IMR-90 (cell line): ENCODE data around the gene RBFOX1. TPM values are rescaled to one million over a fixed set of nuclear protein-coding genes. Genes with fewer than 3 reads are reported as not detected.

Experiments
- ATAC-seq: fragments of 200-7000 bp; cut with Tn5 transposase; 2 replicates; pipeline ENCODE4 v1.9.1; 2020; ENCODE audit warnings: low read depth, mild to moderate bottlenecking, moderate library complexity
- BruUV-seq: library from RNA; stranded (reverse); fragments of 400-500 nt; replicated peaks from 2 replicates; lab custom pipeline; 2021; lab: Mats Ljungman, UMichigan
- CTCF ChIA-PET: fragments of 300-600 bp; formaldehyde crosslinking; extraction: SDS; loops from one replicate; lab custom pipeline; 2021; ENCODE audit warnings: antibody characterized with exemption; lab: Yijun Ruan, JAX
- POLR2A ChIA-PET: fragments of 300-600 bp; sonication (Branson Sonifier 250); formaldehyde crosslinking; loops from one replicate; lab custom pipeline; 2022; ENCODE audit warnings: antibody characterized with exemption; ENCODE audit not compliant: unreplicated experiment; lab: Charles Lee
- DNase-seq: peaks from one replicate; pipeline ENCODE4 v3.0.0; 2013
- H2AFZ ChIP-seq: replicated peaks from 2 replicates; pipeline ENCODE3; 2013; ENCODE audit warnings: low read length, mild to moderate bottlenecking; ENCODE audit not compliant: poor library complexity
- H2AK5ac ChIP-seq: 2 replicates; pipeline ENCODE4 v1.6.1; 2013; ENCODE audit warnings: low read depth, low read length, inconsistent platforms
- H2AK9ac ChIP-seq: replicated peaks from 2 replicates; pipeline ENCODE3; 2013; ENCODE audit warnings: mild to moderate bottlenecking, low read depth, low read length, moderate library complexity; ENCODE audit not compliant: poor library complexity
- H2BK120ac ChIP-seq: 2 replicates; pipeline ENCODE4 v1.6.1; 2013; ENCODE audit warnings: low read depth, low read length, inconsistent platforms
- H2BK15ac ChIP-seq: 3 replicates; pipeline ENCODE4 v1.6.1; 2013; ENCODE audit warnings: low read depth, low read length, inconsistent platforms
- H2BK20ac ChIP-seq: 2 replicates; pipeline ENCODE4 v1.6.1; 2013; ENCODE audit warnings: low read depth, mild to moderate bottlenecking, inconsistent platforms, low read length, moderate library complexity
- H2BK5ac ChIP-seq: 2 replicates; pipeline ENCODE4 v1.6.1; 2013; ENCODE audit warnings: mild to moderate bottlenecking, low read depth, low read length, inconsistent platforms; ENCODE audit not compliant: poor library complexity, severe bottlenecking
- H3K14ac ChIP-seq: replicated peaks from 2 replicates; pipeline ENCODE4 v1.6.1; 2013; ENCODE audit warnings: low read depth, low read length, inconsistent platforms
- H3K18ac ChIP-seq: 2 replicates; pipeline ENCODE4 v1.6.1; 2013; ENCODE audit warnings: low read depth, low read length, control low read depth
- H3K23ac ChIP-seq: 2 replicates; pipeline ENCODE4 v1.6.1; 2013; ENCODE audit warnings: low read depth, low read length, inconsistent platforms
- H3K27ac ChIP-seq: 2 replicates; pipeline ENCODE4 v1.5.1; 2013; ENCODE audit warnings: mild to moderate bottlenecking, control low read depth, low read length; ENCODE audit not compliant: insufficient read depth
- H3K27me3 ChIP-seq: 2 replicates; pipeline ENCODE4 v1.6.1; 2013; ENCODE audit warnings: low read length; ENCODE audit not compliant: control insufficient read depth, insufficient read depth
- H3K36me3 ChIP-seq: 2 replicates; pipeline ENCODE4 v1.6.1; 2013; ENCODE audit warnings: low read length, mixed read lengths; ENCODE audit not compliant: control insufficient read depth, insufficient read depth
- H3K4ac ChIP-seq: 2 replicates; pipeline ENCODE4 v1.6.1; 2013; ENCODE audit warnings: low read depth, low read length, inconsistent platforms
- H3K4me1 ChIP-seq: 2 replicates; pipeline ENCODE4 v1.6.1; 2013; ENCODE audit warnings: low read length, mixed read lengths; ENCODE audit not compliant: control insufficient read depth, insufficient read depth
- H3K4me2 ChIP-seq: 2 replicates; pipeline ENCODE4 v1.6.1; 2013; ENCODE audit warnings: low read depth, mild to moderate bottlenecking, control low read depth, low read length, moderate library complexity
- H3K4me3 ChIP-seq: 2 replicates; pipeline ENCODE4 v1.5.1; 2013; ENCODE audit warnings: low read depth, mild to moderate bottlenecking, control low read depth, low read length, moderate library complexity; ENCODE audit not compliant: insufficient read depth
- H3K56ac ChIP-seq: 2 replicates; pipeline ENCODE4 v1.6.1; 2013; ENCODE audit warnings: low read length, inconsistent platforms; ENCODE audit not compliant: insufficient read depth; ENCODE audit errors: extremely low read depth
- H3K79me1 ChIP-seq, 2 experiments: 2 replicates each; pipeline ENCODE4 v1.6.1; 2013; ENCODE audit warnings: low read length in 2 of 2, inconsistent platforms in 1 of 2, low read depth in 1 of 2
- H3K9ac ChIP-seq: 2 replicates; pipeline ENCODE4 v1.6.1; 2013; ENCODE audit warnings: low read depth, low read length, control low read depth
- H3K9me1 ChIP-seq: 2 replicates; pipeline ENCODE4 v1.6.1; 2013; ENCODE audit warnings: low read length, inconsistent platforms; ENCODE audit not compliant: insufficient read depth
- H3K9me3 ChIP-seq: 2 replicates; pipeline ENCODE4 v1.6.1; 2013; ENCODE audit warnings: low read length; ENCODE audit not compliant: control insufficient read depth, insufficient read depth
- H4K20me1 ChIP-seq: 2 replicates; pipeline ENCODE4 v1.6.1; 2013; ENCODE audit warnings: low read length, inconsistent platforms; ENCODE audit not compliant: insufficient read depth
- H4K5ac ChIP-seq: 2 replicates; pipeline ENCODE4 v1.6.1; 2013; ENCODE audit warnings: mild to moderate bottlenecking, low read depth, low read length, control low read depth
- H4K8ac ChIP-seq, 2 experiments: 2 replicates each; pipeline ENCODE4 v1.6.1; 2013; ENCODE audit warnings: low read depth in 2 of 2, low read length in 2 of 2, control low read depth in 1 of 2, inconsistent platforms in 1 of 2
- H4K91ac ChIP-seq: 2 replicates; pipeline ENCODE4 v1.6.1; 2013; ENCODE audit warnings: low read depth, low read length, inconsistent platforms; ENCODE audit not compliant: insufficient read depth
- BHLHE40 ChIP-seq: fragments of 150-350 bp; IDR thresholded peaks from 2 replicates; pipeline ENCODE4 v1.6.1; 2016; ENCODE audit warnings: mild to moderate bottlenecking, low read depth, low read length
- CEBPB ChIP-seq: IDR thresholded peaks from 2 replicates; pipeline ENCODE4 v1.6.1; 2012; ENCODE audit warnings: low read depth, low read length, improper control_type of control experiment
- CHD1 ChIP-seq: IDR thresholded peaks from 2 replicates; pipeline ENCODE4 v1.6.1; 2012; ENCODE audit warnings: low read depth, low read length, improper control_type of control experiment
- FOS ChIP-seq: fragments of 150-350 bp; IDR thresholded peaks from 2 replicates; pipeline ENCODE4 v1.6.1; 2016; ENCODE audit warnings: low read depth, low read length
- MAFK ChIP-seq: IDR thresholded peaks from 2 replicates; pipeline ENCODE4 v1.6.1; 2012; ENCODE audit warnings: low read depth, low read length, improper control_type of control experiment
- MAZ ChIP-seq: IDR thresholded peaks from 2 replicates; pipeline ENCODE4 v1.6.1; 2012; ENCODE audit warnings: low read depth, mild to moderate bottlenecking, low read length, improper control_type of control experiment, moderate library complexity, borderline replicate concordance
- MXI1 ChIP-seq: IDR thresholded peaks from 2 replicates; pipeline ENCODE4 v1.6.1; 2012; ENCODE audit warnings: low read depth, mild to moderate bottlenecking, low read length, moderate library complexity, borderline replicate concordance
- NFE2L2 ChIP-seq: fragments of 150-350 bp; IDR thresholded peaks from 2 replicates; pipeline ENCODE4 v1.6.1; 2016; ENCODE audit warnings: low read depth, mild to moderate bottlenecking, low read length
- POLR2A ChIP-seq: IDR thresholded peaks from 2 replicates; pipeline ENCODE4 v1.6.1; 2012; ENCODE audit warnings: mild to moderate bottlenecking, low read depth, low read length
- RAD21 ChIP-seq: IDR thresholded peaks from 2 replicates; pipeline ENCODE4 v1.6.1; 2012; ENCODE audit warnings: low read length, improper control_type of control experiment
- RCOR1 ChIP-seq: IDR thresholded peaks from 2 replicates; pipeline ENCODE4 v1.6.1; 2012; ENCODE audit warnings: mild to moderate bottlenecking, low read length, improper control_type of control experiment; ENCODE audit not compliant: insufficient replicate concordance
- RFX5 ChIP-seq: IDR thresholded peaks from 2 replicates; pipeline ENCODE4 v1.8.0; 2012; ENCODE audit warnings: low read depth, mild to moderate bottlenecking, low read length, moderate library complexity
- SMC3 ChIP-seq: fragments of 150-350 bp; IDR thresholded peaks from 2 replicates; pipeline ENCODE4 v1.6.1; 2016; ENCODE audit warnings: low read depth, mild to moderate bottlenecking, antibody characterized with exemption, low read length, moderate library complexity
- WGBS, 2 experiments: methylation state at CpG; one replicate each; pipeline versions ENCODE4 v1.1.5 to v1.1.7; 2013; ENCODE audit warnings: missing lambda C conversion rate in 2 of 2; ENCODE audit not compliant: insufficient read length in 1 of 2; ENCODE audit errors: extremely low coverage in 2 of 2; 5-methylcytosine and 5-hydroxymethylcytosine counted together
- dilution Hi-C: fragments of 300-500 bp; cut with HindIII; formaldehyde crosslinking; loops from one replicate; pipeline ENCODE4 v1.14.3; 2018; ENCODE audit warnings: low sequenced_read_pairs; ENCODE audit not compliant: unreplicated experiment
- in situ Hi-C: fragments of 300-500 bp; cut with MboI; formaldehyde crosslinking; loops from 3 replicates; pipeline ENCODE4 v1.14.3; 2019; ENCODE audit warnings: low sequenced_read_pairs, inconsistent platforms, mixed read lengths
- intact Hi-C: fragments of 100-400 bp; cut with micrococcal nuclease; formaldehyde crosslinking; loops from 2 replicates; pipeline ENCODE4 v1.10.0; 2022
- polyA plus RNA-seq, 3 experiments: library from polyadenylated mRNA; depleted of rRNA; stranded (reverse); fragments of >200 nt; gene quantifications; 2 replicates each; pipeline ENCODE4 v1.2.3, GENCODE V29; 2012; ENCODE audit warnings: low replicate concordance in 1 of 3
- total RNA-seq: library from RNA; depleted of rRNA; stranded (reverse); fragments of >200 nt; gene quantifications from 2 replicates; pipeline ENCODE4 v1.2.3, GENCODE V29; 2012
- TF ChIP-seq, protein P1 (sequence below): fragments of 150-350 bp; IDR thresholded peaks from 2 replicates; pipeline ENCODE4 v1.6.1; 2017; ENCODE audit warnings: mild to moderate bottlenecking, antibody characterized with exemption, low read length, low read depth
- TF ChIP-seq, protein P2 (sequence below): conservative IDR thresholded peaks from 2 replicates; pipeline ENCODE4 v1.5.1; 2012; ENCODE audit warnings: mild to moderate bottlenecking, low read depth, low read length, improper control_type of control experiment
- TF ChIP-seq, protein P3 (sequence below): fragments of 150-350 bp; IDR thresholded peaks from 2 replicates; pipeline ENCODE4 v1.6.1; 2016; ENCODE audit warnings: low read depth, mild to moderate bottlenecking, low read length, moderate library complexity, borderline replicate concordance

RBFOX1 gene
- total and polyA plus RNA-seq, 2 of the 4 experiments (the other 2 are of a cell fraction) = not detected

DNA sequence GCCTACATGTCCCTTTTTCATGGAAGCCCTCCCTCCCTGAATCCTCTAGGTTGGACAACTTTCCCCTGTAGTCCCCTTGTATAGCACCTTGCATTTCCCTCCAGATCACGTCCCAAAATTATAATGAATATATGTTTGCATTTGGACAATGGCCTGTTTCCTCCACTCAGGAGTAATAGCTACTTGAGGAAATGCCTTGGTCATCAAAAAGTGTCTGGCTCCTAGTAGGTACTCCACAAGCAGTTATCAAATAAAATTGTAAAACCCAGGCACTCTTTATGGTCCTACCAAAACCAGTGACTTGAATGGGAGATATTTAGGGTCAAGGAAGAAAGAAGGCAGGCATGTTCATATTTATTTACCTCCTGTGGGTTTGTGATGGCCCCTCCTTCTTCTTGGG, 59.6 kb downstream of the RBFOX1 start:
- no peak for TF ChIP-seq POLR2A
- TF ChIP-seq CHD1 = no peak
- no peak for TF ChIP-seq CEBPB
- no peak for TF ChIP-seq NFE2L2
- TF ChIP-seq BHLHE40 = no peak
- no peak for TF ChIP-seq SMC3
- TF ChIP-seq MXI1 = no peak
- no peak for TF ChIP-seq RFX5
- TF ChIP-seq, protein P1, sequence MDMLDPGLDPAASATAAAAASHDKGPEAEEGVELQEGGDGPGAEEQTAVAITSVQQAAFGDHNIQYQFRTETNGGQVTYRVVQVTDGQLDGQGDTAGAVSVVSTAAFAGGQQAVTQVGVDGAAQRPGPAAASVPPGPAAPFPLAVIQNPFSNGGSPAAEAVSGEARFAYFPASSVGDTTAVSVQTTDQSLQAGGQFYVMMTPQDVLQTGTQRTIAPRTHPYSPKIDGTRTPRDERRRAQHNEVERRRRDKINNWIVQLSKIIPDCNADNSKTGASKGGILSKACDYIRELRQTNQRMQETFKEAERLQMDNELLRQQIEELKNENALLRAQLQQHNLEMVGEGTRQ = no peak
- no peak for TF ChIP-seq RCOR1
- TF ChIP-seq MAZ = no peak
- no peak for TF ChIP-seq MAFK
- TF ChIP-seq FOS = no peak
- TF ChIP-seq RAD21 = no peak
- TF ChIP-seq, protein P2, sequence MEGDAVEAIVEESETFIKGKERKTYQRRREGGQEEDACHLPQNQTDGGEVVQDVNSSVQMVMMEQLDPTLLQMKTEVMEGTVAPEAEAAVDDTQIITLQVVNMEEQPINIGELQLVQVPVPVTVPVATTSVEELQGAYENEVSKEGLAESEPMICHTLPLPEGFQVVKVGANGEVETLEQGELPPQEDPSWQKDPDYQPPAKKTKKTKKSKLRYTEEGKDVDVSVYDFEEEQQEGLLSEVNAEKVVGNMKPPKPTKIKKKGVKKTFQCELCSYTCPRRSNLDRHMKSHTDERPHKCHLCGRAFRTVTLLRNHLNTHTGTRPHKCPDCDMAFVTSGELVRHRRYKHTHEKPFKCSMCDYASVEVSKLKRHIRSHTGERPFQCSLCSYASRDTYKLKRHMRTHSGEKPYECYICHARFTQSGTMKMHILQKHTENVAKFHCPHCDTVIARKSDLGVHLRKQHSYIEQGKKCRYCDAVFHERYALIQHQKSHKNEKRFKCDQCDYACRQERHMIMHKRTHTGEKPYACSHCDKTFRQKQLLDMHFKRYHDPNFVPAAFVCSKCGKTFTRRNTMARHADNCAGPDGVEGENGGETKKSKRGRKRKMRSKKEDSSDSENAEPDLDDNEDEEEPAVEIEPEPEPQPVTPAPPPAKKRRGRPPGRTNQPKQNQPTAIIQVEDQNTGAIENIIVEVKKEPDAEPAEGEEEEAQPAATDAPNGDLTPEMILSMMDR = no peak
- TF ChIP-seq, protein P3, sequence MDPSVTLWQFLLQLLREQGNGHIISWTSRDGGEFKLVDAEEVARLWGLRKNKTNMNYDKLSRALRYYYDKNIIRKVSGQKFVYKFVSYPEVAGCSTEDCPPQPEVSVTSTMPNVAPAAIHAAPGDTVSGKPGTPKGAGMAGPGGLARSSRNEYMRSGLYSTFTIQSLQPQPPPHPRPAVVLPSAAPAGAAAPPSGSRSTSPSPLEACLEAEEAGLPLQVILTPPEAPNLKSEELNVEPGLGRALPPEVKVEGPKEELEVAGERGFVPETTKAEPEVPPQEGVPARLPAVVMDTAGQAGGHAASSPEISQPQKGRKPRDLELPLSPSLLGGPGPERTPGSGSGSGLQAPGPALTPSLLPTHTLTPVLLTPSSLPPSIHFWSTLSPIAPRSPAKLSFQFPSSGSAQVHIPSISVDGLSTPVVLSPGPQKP = no peak
- Histone ChIP-seq H3K9me3 (peaks cover 10% of the 10 kb centered on the region; the same call in 1 of the 2 replicates), H3K9ac (no peak overlapping the region), H3K79me1 (no peaks in the 10 kb centered on the region), H3K4ac (no peak overlapping the region), H2BK120ac (no peak overlapping the region), H2AK5ac (no peak overlapping the region), H4K91ac (no peak overlapping the region), H4K8ac (no peak overlapping the region), H2BK5ac (no peak overlapping the region), H2BK20ac (no peak overlapping the region), H2AFZ (no peak overlapping the region), H3K9me1 (no peaks in the 10 kb centered on the region), H3K23ac (no peak overlapping the region), H4K5ac (no peak overlapping the region), H2BK15ac (no peak overlapping the region), H3K27ac (no peak overlapping the region), H3K18ac (no peak overlapping the region), H3K4me2 (no peak overlapping the region), H3K14ac (no peak overlapping the region), H3K56ac (no peak overlapping the region), H3K4me1 (no peaks in the 10 kb centered on the region), H4K20me1 (no peaks in the 10 kb centered on the region), H2AK9ac (no peak overlapping the region), H3K4me3 (no peak overlapping the region), H3K27me3 (no peaks in the 10 kb centered on the region), H3K36me3 (no peaks in the 10 kb centered on the region)
- in situ Hi-C loops (no loop called here), dilution Hi-C loops (no loop called here), intact Hi-C loops (no loop called here)
- WGBS, 2 experiments = no CpG with 5 or more reads among the region's 1 CpG
- no TSS peak for BruUV-seq
- ChIA-PET POLR2A (no interaction called here), CTCF (no interaction called here)
- ATAC-seq = no peak
- no peak for DNase-seq
